Measurements from ENCODE around the gene COLQ.

DNA sequence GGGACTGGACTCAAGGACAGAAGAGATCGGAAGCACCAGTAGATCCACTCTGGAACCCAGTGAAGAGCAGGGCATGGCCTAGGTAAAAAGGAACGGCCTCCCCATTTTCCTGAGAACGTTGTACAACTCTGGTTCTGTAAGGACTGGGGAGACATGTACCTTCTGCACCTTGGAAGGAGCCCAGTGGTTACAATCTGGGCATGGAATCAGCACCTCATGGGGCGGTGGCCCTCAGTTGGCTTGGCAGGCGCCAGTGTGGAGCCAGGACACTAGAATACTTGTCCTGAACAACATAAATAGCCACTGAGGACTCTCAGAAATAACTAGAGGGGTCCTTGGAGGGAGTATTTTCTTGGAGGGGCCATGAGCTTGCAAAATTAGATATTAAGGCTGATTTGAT lies 68.5 kb downstream of the COLQ start:
- no peak for TF ChIP-seq POLR2A (IDR thresholded peaks at IDR 0.05)
- TF ChIP-seq, protein P1, sequence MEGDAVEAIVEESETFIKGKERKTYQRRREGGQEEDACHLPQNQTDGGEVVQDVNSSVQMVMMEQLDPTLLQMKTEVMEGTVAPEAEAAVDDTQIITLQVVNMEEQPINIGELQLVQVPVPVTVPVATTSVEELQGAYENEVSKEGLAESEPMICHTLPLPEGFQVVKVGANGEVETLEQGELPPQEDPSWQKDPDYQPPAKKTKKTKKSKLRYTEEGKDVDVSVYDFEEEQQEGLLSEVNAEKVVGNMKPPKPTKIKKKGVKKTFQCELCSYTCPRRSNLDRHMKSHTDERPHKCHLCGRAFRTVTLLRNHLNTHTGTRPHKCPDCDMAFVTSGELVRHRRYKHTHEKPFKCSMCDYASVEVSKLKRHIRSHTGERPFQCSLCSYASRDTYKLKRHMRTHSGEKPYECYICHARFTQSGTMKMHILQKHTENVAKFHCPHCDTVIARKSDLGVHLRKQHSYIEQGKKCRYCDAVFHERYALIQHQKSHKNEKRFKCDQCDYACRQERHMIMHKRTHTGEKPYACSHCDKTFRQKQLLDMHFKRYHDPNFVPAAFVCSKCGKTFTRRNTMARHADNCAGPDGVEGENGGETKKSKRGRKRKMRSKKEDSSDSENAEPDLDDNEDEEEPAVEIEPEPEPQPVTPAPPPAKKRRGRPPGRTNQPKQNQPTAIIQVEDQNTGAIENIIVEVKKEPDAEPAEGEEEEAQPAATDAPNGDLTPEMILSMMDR (IDR thresholded peaks at IDR 0.05): no peak
